ENCODE measurements around the gene NAA10.

- TF ChIP-seq, protein P1, sequence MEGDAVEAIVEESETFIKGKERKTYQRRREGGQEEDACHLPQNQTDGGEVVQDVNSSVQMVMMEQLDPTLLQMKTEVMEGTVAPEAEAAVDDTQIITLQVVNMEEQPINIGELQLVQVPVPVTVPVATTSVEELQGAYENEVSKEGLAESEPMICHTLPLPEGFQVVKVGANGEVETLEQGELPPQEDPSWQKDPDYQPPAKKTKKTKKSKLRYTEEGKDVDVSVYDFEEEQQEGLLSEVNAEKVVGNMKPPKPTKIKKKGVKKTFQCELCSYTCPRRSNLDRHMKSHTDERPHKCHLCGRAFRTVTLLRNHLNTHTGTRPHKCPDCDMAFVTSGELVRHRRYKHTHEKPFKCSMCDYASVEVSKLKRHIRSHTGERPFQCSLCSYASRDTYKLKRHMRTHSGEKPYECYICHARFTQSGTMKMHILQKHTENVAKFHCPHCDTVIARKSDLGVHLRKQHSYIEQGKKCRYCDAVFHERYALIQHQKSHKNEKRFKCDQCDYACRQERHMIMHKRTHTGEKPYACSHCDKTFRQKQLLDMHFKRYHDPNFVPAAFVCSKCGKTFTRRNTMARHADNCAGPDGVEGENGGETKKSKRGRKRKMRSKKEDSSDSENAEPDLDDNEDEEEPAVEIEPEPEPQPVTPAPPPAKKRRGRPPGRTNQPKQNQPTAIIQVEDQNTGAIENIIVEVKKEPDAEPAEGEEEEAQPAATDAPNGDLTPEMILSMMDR (conservative IDR thresholded peaks at IDR 0.05; ENCODE audit: low read length), result no peak
- TF ChIP-seq EZH2phosphoT487 (IDR thresholded peaks at IDR 0.05; ENCODE audit: borderline replicate concordance), result no peak
Measured at GRCh38 chrX:153981771-153982533, 47.1 kb upstream of the NAA10 start.

Measured in Loucy (cell line).